ENCODE data around the gene TREML2.
"Not testable (repeated sequence)": the region's sequence is repeated elsewhere in the genome, so short reads cannot be mapped to it uniquely, and the experiment has no call there.

The TREML2 gene, protein sequence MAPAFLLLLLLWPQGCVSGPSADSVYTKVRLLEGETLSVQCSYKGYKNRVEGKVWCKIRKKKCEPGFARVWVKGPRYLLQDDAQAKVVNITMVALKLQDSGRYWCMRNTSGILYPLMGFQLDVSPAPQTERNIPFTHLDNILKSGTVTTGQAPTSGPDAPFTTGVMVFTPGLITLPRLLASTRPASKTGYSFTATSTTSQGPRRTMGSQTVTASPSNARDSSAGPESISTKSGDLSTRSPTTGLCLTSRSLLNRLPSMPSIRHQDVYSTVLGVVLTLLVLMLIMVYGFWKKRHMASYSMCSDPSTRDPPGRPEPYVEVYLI

DNA sequence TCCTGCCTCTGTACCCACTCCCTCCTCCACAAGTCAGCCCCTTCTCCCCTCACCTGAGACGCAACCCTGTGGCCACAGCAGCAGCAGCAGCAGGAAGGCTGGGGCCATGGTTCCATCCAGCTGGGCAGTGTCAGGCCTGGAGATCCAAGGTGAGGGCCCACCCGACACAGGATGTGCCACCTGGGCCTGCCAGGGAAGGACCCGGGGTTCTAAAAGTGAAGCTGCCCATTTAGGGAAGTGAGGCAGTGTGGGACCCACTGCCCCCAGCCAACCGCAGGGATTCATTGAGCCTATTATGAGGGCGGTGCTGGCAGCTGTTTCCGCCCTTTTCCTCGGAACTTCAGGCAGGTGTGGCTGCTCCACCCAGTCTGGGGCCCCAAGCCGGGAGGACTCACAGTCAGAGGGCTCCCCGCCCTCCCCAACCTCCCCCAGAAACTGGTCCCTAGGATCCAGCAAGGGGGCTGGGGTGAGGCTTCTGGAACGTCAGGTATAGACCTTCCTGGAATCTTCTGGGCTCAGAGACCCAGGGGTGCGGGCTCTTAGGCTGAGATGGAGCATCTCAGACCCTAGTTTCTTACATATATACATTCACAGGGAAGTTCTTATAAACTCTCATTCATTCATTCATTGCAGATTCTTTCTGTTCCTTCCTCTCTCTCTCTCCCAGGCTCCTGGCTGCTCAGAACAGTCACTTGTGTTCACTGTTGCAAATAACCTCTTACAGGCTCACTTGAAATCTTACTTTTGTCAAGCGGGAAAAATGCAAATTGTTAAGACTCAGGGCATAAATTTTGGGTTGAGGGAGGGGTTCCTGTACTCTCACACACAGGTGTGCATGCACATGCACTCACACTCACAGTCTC, at the start of gene TREML2:
TSS of gene TREML2 (minus strand) at position 249 of the 863 bp plus-strand sequence. CDS start at position 108, 141 bp downstream.
- peak; percentile 68 to 82 for DNase-seq

GRCh38 chr6:41247882-41248705, 47.1 kb upstream of the TREML2 start:
- DNase-seq, result no peak

DNA sequence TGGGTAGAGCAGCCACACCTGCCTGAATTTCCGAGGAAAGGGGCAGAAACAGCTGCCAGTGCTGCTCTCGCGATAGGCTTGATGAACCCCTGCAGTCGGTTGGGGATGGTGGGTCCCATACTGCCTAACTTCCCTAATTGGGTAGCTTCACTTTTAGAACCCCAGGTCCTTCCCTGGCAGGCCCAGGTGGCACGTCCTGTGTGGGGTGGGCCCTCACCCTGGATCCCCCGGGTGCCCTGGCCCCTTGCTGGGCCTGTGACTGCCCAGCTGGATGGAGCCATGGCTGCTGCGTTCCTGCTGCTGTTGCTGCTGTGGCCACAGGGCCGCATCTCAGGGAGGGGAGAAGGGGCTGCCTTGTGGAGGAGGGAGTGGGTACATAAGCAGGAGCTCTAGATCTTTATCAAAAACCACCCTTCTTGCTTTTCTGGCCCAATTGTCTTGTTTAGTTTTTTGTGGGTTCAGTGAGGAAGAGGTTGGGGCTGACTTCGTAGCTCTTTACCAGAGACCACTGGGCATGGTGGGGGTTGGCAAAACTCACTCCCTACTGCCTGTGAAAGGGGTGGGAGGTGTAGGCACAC, 46.4 kb upstream of the TREML2 start:
- DNase-seq, result no peak

GRCh38 chr6:41246529-41246928, 45.6 kb upstream of the TREML2 start:
- DNase-seq, result not testable (repeated sequence)

GRCh38 chr6:41239467-41240159, 38.7 kb upstream of the TREML2 start:
- no peak for DNase-seq

DNA sequence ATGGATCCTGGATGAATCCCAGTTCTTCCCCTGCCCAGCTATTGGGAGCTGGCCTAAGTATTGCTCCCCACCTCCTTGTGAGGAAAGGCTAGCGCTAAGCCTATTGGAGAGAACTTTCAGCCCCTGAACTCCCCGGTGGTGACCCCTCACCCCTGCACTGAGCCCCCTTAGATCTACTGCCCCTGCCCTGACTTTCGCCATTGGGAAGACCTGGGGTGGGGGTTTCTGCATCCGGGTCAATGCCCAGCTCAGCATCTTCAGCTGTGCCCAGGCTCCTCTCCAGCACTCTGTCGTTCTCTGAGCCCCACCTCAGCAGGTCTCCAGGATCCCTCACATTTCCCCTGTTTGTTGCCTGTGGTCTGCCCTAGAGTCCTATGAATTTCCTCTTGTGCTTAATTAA, 36.2 kb upstream of the TREML2 start:
- DNase-seq, result no peak

DNA sequence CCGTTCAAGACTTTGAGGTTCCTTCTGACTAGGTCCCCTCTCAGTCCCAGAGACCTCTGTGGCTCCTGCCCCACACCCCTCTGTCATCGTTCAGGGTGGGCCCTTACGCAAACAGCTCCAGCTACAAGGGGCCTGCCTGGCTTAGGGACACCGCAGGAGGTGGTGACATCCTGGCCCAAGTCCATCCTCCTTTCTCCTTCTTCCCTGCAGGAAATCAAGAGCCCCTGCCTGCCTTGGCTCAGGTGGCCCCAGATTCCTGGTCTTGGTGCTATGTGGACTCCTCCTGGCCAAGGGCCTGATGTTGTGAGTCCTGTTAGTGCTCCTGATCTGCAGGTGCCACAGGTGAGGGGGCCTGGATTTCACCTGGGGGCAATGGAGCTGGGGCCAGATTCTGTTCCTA, 35.3 kb upstream of the TREML2 start:
- DNase-seq, result no peak

DNA sequence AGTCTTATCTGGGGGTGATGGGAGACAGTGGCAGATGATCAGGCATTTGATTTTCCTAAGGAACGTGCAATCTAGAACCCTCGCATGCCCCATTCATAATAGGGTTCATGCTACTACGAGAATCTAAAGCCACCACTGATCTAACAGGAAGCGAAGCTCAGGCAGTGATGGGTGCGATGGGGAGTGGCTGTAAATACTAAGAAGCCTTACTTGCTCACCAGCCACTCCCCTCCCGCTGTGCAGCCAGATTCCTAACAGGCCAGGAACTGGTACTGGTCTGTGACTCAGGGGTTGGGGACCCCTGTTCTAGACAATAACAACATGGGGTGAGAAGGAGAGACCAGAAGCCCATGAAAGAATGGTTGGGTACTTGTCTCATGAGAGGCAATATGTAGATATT, 31.7 kb upstream of the TREML2 start:
- DNase-seq, result no peak

DNA sequence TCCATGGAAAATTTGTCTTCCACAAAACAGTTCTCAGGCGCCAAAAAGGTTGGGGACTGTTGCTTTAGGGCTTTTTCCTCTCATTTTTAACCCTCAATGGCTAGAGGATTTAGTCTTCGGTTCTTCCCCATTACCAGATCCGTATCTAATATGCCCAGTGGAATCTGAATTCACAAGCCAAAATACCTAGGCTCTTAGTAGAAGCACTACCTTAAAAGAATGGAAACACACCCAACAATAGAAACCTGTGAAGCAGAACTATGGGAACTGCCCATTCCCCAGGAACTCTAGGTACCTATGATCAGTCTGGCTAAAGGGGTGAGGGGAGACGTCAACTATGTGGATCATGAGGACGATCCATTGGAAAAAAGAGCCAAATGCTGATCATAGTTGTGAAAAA, 30.3 kb upstream of the TREML2 start:
- DNase-seq, result no peak

- no peak for DNase-seq
Measured at GRCh38 chr6:41229721-41230120, 28.8 kb upstream of the TREML2 start.

DNA sequence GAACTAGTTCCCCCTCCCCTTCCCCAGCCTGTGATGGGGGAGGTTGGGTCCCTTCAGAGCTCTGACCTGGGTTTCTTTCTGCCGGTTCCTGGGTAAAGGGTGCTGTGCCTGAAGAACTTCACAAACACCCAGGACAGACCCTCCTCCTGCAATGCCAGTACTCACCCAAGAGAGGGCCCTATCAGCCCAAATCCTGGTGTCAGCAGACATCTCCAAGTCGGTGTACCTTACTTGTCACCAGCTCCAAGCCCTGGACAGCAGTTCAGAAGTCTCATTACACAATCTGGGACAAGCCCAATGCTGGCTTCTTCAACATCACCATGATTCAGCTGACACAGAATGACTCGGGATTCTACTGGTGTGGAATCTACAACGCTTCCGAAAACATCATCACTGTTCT, 27.7 kb upstream of the TREML2 start:
- DNase-seq, result peak in 1 of 2 donors; percentile 69

DNA sequence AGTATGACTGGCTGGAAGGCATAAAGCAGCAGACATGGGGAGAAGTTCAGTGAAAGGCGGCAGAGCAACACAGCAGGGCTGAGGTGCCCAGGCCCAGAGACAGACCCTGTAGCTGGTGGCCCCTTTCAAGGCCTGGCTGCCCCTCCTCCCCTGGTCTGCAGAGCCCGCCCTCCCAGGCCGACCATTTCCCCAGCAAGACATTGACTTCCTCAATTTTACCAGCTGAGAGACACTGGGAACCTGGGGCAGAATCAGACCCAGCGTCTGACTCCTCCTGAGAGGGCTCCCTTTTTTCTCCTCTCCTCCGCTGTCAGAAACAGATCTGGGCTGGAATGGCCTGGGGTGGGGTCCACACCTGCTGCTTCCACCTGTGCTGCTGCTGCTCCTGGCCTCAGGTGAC, 27.1 kb upstream of the TREML2 start, which contains the start of gene TREML4:
TSS of gene TREML4 (plus strand) at position 254 of the 400 bp plus-strand sequence. CDS start at position 333, 79 bp downstream.
- no peak for DNase-seq

DNA sequence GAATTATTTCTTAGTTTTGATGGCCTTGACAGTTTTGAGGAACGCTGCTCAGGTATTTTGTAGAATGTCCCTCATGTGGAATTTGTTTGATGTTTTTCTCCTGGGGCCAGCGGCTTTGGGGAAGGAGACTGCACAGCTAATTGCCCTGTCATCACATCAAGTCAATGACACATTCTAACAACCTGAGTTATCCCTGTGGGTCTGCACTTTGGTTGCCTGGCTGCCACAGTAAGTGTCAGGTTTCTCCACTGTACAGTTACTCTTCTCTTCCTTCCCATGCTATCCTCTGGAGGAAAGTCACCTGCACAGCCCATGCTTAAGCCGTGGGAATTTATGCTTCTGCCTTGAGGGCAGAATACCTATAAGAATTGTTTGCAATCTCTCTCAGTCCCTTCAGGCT, 25.8 kb upstream of the TREML2 start:
- DNase-seq, result no peak

- no peak for DNase-seq
Measured at GRCh38 chr6:41224800-41225199, 23.9 kb upstream of the TREML2 start.

- DNase-seq, result no peak
Measured at GRCh38 chr6:41222513-41222912, 21.6 kb upstream of the TREML2 start.

DNA sequence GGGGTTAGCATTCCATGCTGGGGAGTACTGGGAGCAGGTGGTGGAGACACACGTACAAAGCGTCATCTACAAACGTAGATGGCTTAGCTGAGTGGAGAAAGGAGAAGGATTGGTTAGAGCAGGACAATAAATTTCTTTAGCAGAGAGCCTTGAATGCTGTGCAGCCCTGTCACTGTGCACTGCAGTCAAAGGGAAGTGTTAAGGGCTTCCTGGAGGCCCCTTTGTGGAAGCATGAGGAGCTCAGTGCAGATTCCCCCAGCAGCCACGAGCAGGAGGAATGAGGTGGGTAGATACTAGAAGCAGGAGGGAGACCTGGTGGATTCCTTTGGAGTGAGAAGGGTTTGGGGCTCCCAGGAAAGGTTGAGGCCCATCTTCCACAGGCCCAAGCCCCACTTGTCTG, 21.1 kb upstream of the TREML2 start:
- DNase-seq, result no peak

DNA sequence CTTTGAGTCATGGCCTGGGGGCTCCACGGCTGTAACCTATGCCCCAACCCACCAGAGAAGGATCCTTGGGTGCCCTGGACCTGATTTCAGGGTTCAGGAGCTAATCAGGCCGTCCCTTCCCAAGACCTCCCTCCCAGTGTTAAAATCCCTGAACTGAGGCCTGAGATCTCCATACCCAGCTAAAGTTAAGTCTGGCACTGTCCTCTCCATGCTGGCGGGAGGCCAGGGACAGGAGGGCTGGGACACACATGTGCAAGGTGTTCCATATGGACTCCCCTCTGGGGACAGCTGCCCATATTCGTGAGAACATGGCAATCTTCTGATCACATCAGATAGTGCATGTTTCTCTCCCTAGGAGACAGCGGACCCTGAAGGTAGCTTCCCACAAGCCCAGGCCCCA, 15.7 kb upstream of the TREML2 start:
- DNase-seq, result no peak

DNA sequence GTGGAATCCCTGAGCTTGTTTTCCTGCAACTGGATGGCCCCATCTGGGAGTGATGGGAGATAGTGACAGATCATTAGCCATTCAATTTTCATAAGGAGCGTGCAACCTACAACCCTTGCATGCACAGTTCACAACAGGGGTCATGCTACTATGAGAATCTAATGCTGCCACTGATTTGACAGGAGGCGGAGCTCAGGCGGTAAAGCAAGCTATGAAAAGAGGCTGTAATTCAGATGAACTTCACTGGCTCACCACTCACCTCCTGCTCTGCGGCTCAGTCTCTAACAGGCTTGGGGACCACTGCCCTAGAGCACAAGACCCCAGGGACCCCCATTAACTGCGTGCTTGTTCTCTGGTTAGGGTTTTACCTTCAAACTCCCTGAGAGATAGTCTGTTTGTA, 14.8 kb upstream of the TREML2 start:
- DNase-seq, result no peak

DNA sequence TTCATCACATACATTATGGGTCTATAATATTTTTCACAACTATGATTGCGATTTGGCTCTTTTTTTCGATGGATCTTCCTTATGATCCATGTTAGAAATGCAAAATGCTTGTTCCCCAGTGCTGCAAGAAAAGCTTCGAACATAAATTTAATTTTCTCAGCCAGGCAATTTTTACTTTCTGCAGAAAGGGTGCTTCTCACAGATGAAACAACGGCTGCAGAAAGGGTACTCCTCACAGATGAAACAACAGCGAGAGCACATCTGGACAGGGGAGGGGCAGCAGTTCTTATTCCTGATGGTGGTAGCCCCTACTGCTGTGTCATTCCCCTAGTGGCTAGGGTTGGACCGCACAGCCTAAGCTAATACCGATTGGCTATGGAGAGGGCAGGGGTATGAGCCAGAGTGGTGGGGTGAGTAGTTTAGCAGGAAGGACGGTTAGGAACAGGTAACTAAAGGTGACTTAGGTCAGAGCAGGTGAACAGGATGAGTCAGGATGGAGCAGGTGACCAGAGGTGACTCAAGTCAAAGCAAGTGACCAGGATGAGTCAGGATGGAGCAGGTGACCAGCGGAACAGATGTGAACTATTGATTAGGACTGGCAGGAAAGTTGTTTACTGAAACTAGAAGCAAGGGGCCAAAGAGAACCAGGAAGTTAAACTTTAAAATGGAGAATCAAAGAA, 13.8 kb upstream of the TREML2 start:
- no peak for DNase-seq

GRCh38 chr6:41209547-41210320, 8.8 kb upstream of the TREML2 start:
- no peak for DNase-seq

Measured in CD4-positive, alpha-beta T cell treated with Interleukin-4 for 1 hour (primary cell).